GM23338 (cell line): ENCODE results near the gene ME1. TPM values are rescaled to one million over a fixed set of nuclear protein-coding genes. Genes with fewer than 3 reads are reported as not detected.

Experiments
- ATAC-seq: fragments of 200-7000 bp; cut with Tn5 transposase; 3 replicates; pipeline ENCODE4 v1.9.1; 2020
- DNase-seq: peaks from one replicate; pipeline ENCODE4 v3.0.0-alpha.2; 2015; ENCODE audit warnings: low spot score
- H2AFZ ChIP-seq: fragments of 200-600 bp; sonication (generic); 2 replicates; pipeline ENCODE4 v1.8.0; 2016; ENCODE audit warnings: antibody characterized with exemption, mild to moderate bottlenecking, moderate library complexity
- H3F3A ChIP-seq: fragments of 200-600 bp; sonication (generic); replicated peaks from 2 replicates; pipeline ENCODE4 v1.8.0; 2017; ENCODE audit warnings: antibody characterized with exemption, mixed run types, low read depth
- H3K27ac ChIP-seq: fragments of 200-600 bp; sonication (generic); 2 replicates; pipeline ENCODE4 v1.6.1; 2016; ENCODE audit warnings: low read depth
- H3K27me3 ChIP-seq: fragments of 200-600 bp; sonication (generic); 2 replicates; pipeline ENCODE4 v1.8.0; 2016; ENCODE audit warnings: mild to moderate bottlenecking, mixed run types, moderate library complexity; ENCODE audit not compliant: insufficient read depth
- H3K36me3 ChIP-seq: fragments of 200-600 bp; sonication (generic); 2 replicates; pipeline ENCODE4 v1.8.0; 2016; ENCODE audit warnings: mild to moderate bottlenecking; ENCODE audit not compliant: insufficient read depth
- H3K4me1 ChIP-seq: fragments of 200-600 bp; sonication (generic); 2 replicates; pipeline ENCODE4 v1.8.0; 2016; ENCODE audit warnings: mild to moderate bottlenecking, moderate library complexity; ENCODE audit not compliant: insufficient read depth
- H3K4me2 ChIP-seq: fragments of 200-600 bp; sonication (generic); 2 replicates; pipeline ENCODE4 v1.7.1; 2017; ENCODE audit warnings: mixed run types
- H3K4me3 ChIP-seq: fragments of 200-600 bp; sonication (generic); 2 replicates; pipeline ENCODE4 v1.6.1; 2016; ENCODE audit warnings: mixed run types
- H3K79me2 ChIP-seq: fragments of 200-600 bp; sonication (generic); replicated peaks from 2 replicates; pipeline ENCODE4 v1.8.0; 2017; ENCODE audit warnings: mild to moderate bottlenecking; ENCODE audit not compliant: insufficient read depth
- H3K9me2 ChIP-seq: fragments of 200-600 bp; sonication (generic); 2 replicates; pipeline ENCODE4 v1.8.0; 2017; ENCODE audit not compliant: insufficient read depth
- H4K20me1 ChIP-seq: fragments of 200-600 bp; sonication (generic); replicated peaks from 2 replicates; pipeline ENCODE4 v1.8.0; 2017; ENCODE audit warnings: mild to moderate bottlenecking; ENCODE audit not compliant: insufficient read depth
- H3K27ac Mint-ChIP-seq: 2 replicates; pipeline ENCODE4 v1.8.0; 2020; ENCODE audit warnings: inconsistent platforms, mild to moderate bottlenecking, moderate library complexity, mixed read lengths
- H3K27me3 Mint-ChIP-seq: 3 replicates; pipeline ENCODE4 v1.8.0; 2022; ENCODE audit warnings: low read depth, mild to moderate bottlenecking, moderate library complexity, mixed read lengths, inconsistent platforms; ENCODE audit not compliant: insufficient read depth, poor library complexity
- H3K36me3 Mint-ChIP-seq: 3 replicates; pipeline ENCODE4 v1.8.0; 2021; ENCODE audit warnings: low read depth, mild to moderate bottlenecking, inconsistent platforms, moderate library complexity, mixed read lengths
- H3K4me1 Mint-ChIP-seq: 3 replicates; pipeline ENCODE4 v1.8.0; 2020; ENCODE audit warnings: mild to moderate bottlenecking, inconsistent platforms, mixed read lengths
- H3K4me3 Mint-ChIP-seq: 3 replicates; pipeline ENCODE4 v1.8.0; 2021; ENCODE audit warnings: moderate library complexity, mild to moderate bottlenecking, inconsistent platforms, mixed read lengths
- H3K9me3 Mint-ChIP-seq: 3 replicates; pipeline ENCODE4 v1.8.0; 2020; ENCODE audit warnings: moderate library complexity, mild to moderate bottlenecking, inconsistent platforms, mixed read lengths
- CREB1 ChIP-seq: fragments of 250-450 bp; sonication (Bioruptor Pico); IDR thresholded peaks from 2 replicates; pipeline ENCODE4 v1.5.0; 2020; ENCODE audit warnings: low read depth, mild to moderate bottlenecking, moderate library complexity
- EZH2 ChIP-seq: fragments of 200-600 bp; sonication (generic); IDR thresholded peaks from one replicate; pipeline ENCODE4 v1.8.0; 2017; ENCODE audit warnings: antibody characterized with exemption, mild to moderate bottlenecking, low read depth; ENCODE audit not compliant: unreplicated experiment
- EZH2phosphoT487 ChIP-seq: fragments of 200-600 bp; sonication (generic); IDR thresholded peaks from one replicate; pipeline ENCODE4 v1.8.1; 2018; ENCODE audit warnings: antibody characterized with exemption; ENCODE audit not compliant: unreplicated experiment
- JUNB ChIP-seq: IDR thresholded peaks from one replicate; pipeline ENCODE4 v1.6.1; 2016; ENCODE audit warnings: antibody characterized with exemption; ENCODE audit not compliant: unreplicated experiment
- NANOG ChIP-seq: IDR thresholded peaks from 2 replicates; pipeline ENCODE4 v1.6.1; 2016; ENCODE audit warnings: antibody characterized with exemption, borderline replicate concordance
- POLR2AphosphoS5 ChIP-seq: IDR thresholded peaks from 2 replicates; pipeline ENCODE4 v1.6.1; 2016; ENCODE audit warnings: antibody characterized with exemption, low read depth
- STAT1 ChIP-seq: IDR thresholded peaks from one replicate; pipeline ENCODE4 v1.6.1; 2016; ENCODE audit warnings: antibody characterized with exemption; ENCODE audit not compliant: unreplicated experiment
- ZNF331 ChIP-seq: fragments of 250-450 bp; sonication (Bioruptor Pico); IDR thresholded peaks from 2 replicates; pipeline ENCODE4 v1.5.0; 2020; ENCODE audit warnings: low read depth, mild to moderate bottlenecking, moderate library complexity
- polyA plus RNA-seq: library from polyadenylated mRNA; unstranded; fragments of >200 nt; fragmentation: Nextera tagmentation; extraction: Ambion mirVana; gene quantifications from 2 replicates; pipeline ENCODE4 v1.2.1, GENCODE V29; 2016
- total RNA-seq: library from RNA; depleted of rRNA; stranded (reverse); fragments of >200 nt; shearing (Covaris generic); gene quantifications from 2 replicates; pipeline ENCODE4 v1.2.3, GENCODE V29; 2014
- TF ChIP-seq, protein P1 (sequence below), 2 experiments: fragments of 200-600 bp in 1 of 2; sonication (generic) in 1 of 2; conservative IDR thresholded peaks; 2 replicates each; pipeline versions ENCODE4 v1.5.1 to v1.6.1; 2016 to 2017; ENCODE audit warnings: antibody characterized with exemption in 2 of 2, low read depth in 2 of 2, mild to moderate bottlenecking in 2 of 2, moderate library complexity in 1 of 2
- TF ChIP-seq, protein P2 (sequence below): IDR thresholded peaks from one replicate; pipeline ENCODE4 v1.6.1; 2018; ENCODE audit warnings: antibody characterized with exemption; ENCODE audit not compliant: unreplicated experiment
- TF ChIP-seq, protein P3 (sequence below): IDR thresholded peaks from 2 replicates; pipeline ENCODE4 v1.6.1; 2016; ENCODE audit warnings: antibody characterized with exemption

ME1 gene
- total and polyA plus RNA-seq, 2 experiments from 2014 or later: 6.4 to 8.0 TPM

DNA sequence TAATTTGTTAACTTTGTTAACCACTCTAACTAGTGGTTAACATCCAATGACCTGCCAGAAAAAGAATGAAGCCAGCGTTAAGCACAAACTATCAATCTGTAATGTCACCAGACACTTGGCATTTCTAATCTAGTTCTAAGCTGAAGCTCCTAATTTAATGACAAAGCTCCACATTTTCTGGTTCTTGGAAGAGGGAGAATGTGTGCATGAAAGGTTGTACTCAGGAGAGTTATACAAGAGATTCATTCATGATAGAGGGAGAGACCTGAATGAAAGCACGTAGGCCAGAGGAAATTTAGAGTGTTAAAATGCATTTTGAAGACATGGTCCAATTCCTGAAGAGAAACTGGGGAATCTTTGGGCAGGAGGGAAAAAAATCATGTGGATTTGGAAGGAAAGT lies 8.3 kb upstream of the ME1 start (continued):
- TF ChIP-seq, protein P1, sequence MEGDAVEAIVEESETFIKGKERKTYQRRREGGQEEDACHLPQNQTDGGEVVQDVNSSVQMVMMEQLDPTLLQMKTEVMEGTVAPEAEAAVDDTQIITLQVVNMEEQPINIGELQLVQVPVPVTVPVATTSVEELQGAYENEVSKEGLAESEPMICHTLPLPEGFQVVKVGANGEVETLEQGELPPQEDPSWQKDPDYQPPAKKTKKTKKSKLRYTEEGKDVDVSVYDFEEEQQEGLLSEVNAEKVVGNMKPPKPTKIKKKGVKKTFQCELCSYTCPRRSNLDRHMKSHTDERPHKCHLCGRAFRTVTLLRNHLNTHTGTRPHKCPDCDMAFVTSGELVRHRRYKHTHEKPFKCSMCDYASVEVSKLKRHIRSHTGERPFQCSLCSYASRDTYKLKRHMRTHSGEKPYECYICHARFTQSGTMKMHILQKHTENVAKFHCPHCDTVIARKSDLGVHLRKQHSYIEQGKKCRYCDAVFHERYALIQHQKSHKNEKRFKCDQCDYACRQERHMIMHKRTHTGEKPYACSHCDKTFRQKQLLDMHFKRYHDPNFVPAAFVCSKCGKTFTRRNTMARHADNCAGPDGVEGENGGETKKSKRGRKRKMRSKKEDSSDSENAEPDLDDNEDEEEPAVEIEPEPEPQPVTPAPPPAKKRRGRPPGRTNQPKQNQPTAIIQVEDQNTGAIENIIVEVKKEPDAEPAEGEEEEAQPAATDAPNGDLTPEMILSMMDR (conservative IDR thresholded peaks at IDR 0.05; ENCODE audit: low read depth in 2 of 2): no peak

DNA sequence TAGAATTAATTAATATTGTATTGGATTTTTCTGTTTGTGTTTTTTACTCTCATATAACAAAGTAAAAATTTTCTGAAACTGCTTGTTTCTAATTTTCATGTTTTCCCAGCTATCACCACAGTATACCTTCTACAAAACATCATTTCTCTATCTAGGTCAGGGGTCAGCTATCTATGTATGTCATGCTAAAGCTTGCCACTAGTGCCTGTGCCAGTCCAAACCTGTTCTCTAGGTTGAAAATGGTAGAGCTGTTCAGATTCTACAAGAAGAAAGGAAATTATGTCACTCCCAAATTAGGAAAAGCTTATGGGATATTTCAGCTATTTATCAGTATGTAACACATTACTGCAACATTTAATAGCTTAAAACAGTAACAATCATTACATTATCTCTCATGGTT lies 5.8 kb upstream of the ME1 start:
- DNase-seq: no peak
- ATAC-seq: no peak
- Mint-ChIP-seq H3K4me3 (no peak overlapping the region), H3K36me3 (no peaks in the 10 kb centered on the region), H3K27ac (no peak overlapping the region), H3K27me3 (peaks cover 3% of the 10 kb centered on the region), H3K9me3 (no peaks in the 10 kb centered on the region), H3K4me1 (peaks cover 8% of the 10 kb centered on the region; the same call in 2 of the 3 replicates)
- no peak overlapping the region for H3K4me3 ChIP-seq
- no peak overlapping the region for H2AFZ ChIP-seq
- H3K27me3 ChIP-seq: no peaks in the 10 kb centered on the region
- H3K4me2 ChIP-seq: no peak overlapping the region
- TF ChIP-seq, protein P2, sequence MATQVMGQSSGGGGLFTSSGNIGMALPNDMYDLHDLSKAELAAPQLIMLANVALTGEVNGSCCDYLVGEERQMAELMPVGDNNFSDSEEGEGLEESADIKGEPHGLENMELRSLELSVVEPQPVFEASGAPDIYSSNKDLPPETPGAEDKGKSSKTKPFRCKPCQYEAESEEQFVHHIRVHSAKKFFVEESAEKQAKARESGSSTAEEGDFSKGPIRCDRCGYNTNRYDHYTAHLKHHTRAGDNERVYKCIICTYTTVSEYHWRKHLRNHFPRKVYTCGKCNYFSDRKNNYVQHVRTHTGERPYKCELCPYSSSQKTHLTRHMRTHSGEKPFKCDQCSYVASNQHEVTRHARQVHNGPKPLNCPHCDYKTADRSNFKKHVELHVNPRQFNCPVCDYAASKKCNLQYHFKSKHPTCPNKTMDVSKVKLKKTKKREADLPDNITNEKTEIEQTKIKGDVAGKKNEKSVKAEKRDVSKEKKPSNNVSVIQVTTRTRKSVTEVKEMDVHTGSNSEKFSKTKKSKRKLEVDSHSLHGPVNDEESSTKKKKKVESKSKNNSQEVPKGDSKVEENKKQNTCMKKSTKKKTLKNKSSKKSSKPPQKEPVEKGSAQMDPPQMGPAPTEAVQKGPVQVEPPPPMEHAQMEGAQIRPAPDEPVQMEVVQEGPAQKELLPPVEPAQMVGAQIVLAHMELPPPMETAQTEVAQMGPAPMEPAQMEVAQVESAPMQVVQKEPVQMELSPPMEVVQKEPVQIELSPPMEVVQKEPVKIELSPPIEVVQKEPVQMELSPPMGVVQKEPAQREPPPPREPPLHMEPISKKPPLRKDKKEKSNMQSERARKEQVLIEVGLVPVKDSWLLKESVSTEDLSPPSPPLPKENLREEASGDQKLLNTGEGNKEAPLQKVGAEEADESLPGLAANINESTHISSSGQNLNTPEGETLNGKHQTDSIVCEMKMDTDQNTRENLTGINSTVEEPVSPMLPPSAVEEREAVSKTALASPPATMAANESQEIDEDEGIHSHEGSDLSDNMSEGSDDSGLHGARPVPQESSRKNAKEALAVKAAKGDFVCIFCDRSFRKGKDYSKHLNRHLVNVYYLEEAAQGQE: no peak
- TF ChIP-seq STAT1: no peak
- no peak for TF ChIP-seq ZNF331 (CRISPR knock-in tag)
- H3K36me3 ChIP-seq: no peaks in the 10 kb centered on the region
- no peaks in the 10 kb centered on the region for H3K79me2 ChIP-seq
- H3K4me1 ChIP-seq: peaks cover 5% of the 10 kb centered on the region; the same call in 1 of the 2 replicates
- H3K27ac ChIP-seq: no peak overlapping the region
- no peaks in the 10 kb centered on the region for H4K20me1 ChIP-seq
- H3K9me2 ChIP-seq: no peaks in the 10 kb centered on the region; the same call in 1 of the 2 replicates
- H3F3A ChIP-seq: no peaks in the 10 kb centered on the region

DNA sequence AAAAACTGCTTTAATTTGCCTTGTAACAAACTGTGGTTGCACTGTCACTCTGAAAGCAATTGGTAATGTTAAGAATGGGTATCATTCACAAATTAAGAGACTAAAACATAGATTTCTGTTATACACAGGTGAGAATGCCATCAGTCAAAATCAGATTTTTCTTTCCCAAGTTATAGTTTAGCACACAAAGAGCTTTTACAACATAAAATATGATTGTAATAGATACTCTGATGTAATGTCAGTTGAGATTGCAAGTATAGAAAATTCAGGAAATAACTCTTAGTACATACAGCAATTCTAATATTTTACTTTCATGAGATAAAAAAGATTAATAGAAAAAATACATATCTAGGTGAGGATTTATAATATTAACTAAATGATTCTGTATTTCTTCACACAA lies 2.3 kb upstream of the ME1 start:
- no peak overlapping the region for H2AFZ ChIP-seq
- Mint-ChIP-seq H3K36me3 (no peaks in the 10 kb centered on the region), H3K4me3 (no peak overlapping the region), H3K27me3 (peaks cover 14% of the 10 kb centered on the region), H3K4me1 (peaks cover 19% of the 10 kb centered on the region; the same call in 2 of the 3 replicates), H3K27ac (no peak overlapping the region), H3K9me3 (no peaks in the 10 kb centered on the region)
- H3K4me3 ChIP-seq: no peak overlapping the region
- no peak for DNase-seq
- H3K79me2 ChIP-seq: peaks cover 18% of the 10 kb centered on the region
- no peak overlapping the region for H3K4me2 ChIP-seq
- ATAC-seq: no peak
- H4K20me1 ChIP-seq: no peaks in the 10 kb centered on the region
- no peaks in the 10 kb centered on the region; the same call in 1 of the 2 replicates for H3K9me2 ChIP-seq
- no peaks in the 10 kb centered on the region for H3K36me3 ChIP-seq
- no peak overlapping the region for H3K27ac ChIP-seq
- peaks cover 7% of the 10 kb centered on the region; the same call in 1 of the 2 replicates for H3K27me3 ChIP-seq
- peaks cover 12% of the 10 kb centered on the region for H3K4me1 ChIP-seq
- H3F3A ChIP-seq: no peaks in the 10 kb centered on the region
- TF ChIP-seq, protein P3, sequence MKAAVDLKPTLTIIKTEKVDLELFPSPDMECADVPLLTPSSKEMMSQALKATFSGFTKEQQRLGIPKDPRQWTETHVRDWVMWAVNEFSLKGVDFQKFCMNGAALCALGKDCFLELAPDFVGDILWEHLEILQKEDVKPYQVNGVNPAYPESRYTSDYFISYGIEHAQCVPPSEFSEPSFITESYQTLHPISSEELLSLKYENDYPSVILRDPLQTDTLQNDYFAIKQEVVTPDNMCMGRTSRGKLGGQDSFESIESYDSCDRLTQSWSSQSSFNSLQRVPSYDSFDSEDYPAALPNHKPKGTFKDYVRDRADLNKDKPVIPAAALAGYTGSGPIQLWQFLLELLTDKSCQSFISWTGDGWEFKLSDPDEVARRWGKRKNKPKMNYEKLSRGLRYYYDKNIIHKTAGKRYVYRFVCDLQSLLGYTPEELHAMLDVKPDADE: no peak
- TF ChIP-seq ZNF331 (CRISPR knock-in tag) (no peak), STAT1 (no peak), NANOG (no peak), JUNB (no peak), POLR2AphosphoS5 (no peak), EZH2phosphoT487 (no peak), CREB1 (CRISPR knock-in tag) (no peak), EZH2 (no peak)
- TF ChIP-seq, protein P2: no peak
